Loucy (cell line): Measurements from ENCODE around the gene EBF3.

Source experiments
- H2AFZ ChIP-seq: fragments of 200-600 bp; sonication (generic); 2 replicates; pipeline ENCODE4 v1.6.0; 2016; ENCODE audit warnings: antibody characterized with exemption, mild to moderate bottlenecking, low read length, moderate library complexity
- H3F3A ChIP-seq: fragments of 200-600 bp; 2 replicates; pipeline ENCODE4 v1.6.0; 2016; ENCODE audit warnings: antibody characterized with exemption, low read depth, mild to moderate bottlenecking
- H3K27me3 ChIP-seq: fragments of 200-600 bp; sonication (generic); 2 replicates; pipeline ENCODE4 v1.6.1; 2014; ENCODE audit warnings: low read length, mild to moderate bottlenecking; ENCODE audit not compliant: insufficient read depth, poor library complexity, severe bottlenecking
- H3K36me3 ChIP-seq: fragments of 200-600 bp; sonication (generic); 2 replicates; pipeline ENCODE4 v1.6.1; 2016; ENCODE audit warnings: low read length; ENCODE audit not compliant: insufficient read depth
- H3K4me1 ChIP-seq: fragments of 200-600 bp; sonication (generic); 2 replicates; pipeline ENCODE4 v1.5.1; 2014; ENCODE audit warnings: low read length, mild to moderate bottlenecking; ENCODE audit not compliant: insufficient read depth, poor library complexity, severe bottlenecking
- H3K4me2 ChIP-seq: fragments of 200-600 bp; sonication (generic); 2 replicates; pipeline ENCODE4 v1.6.0; 2014; ENCODE audit warnings: antibody characterized with exemption, low read length, low read depth, mild to moderate bottlenecking; ENCODE audit not compliant: poor library complexity, severe bottlenecking
- H3K4me3 ChIP-seq: fragments of 200-600 bp; sonication (generic); 2 replicates; pipeline ENCODE4 v1.5.1; 2014; ENCODE audit warnings: low read length, mild to moderate bottlenecking, mixed read lengths; ENCODE audit not compliant: poor library complexity, severe bottlenecking
- H3K79me2 ChIP-seq: fragments of 200-600 bp; sonication (generic); 2 replicates; pipeline ENCODE4 v1.6.1; 2014; ENCODE audit warnings: low read length; ENCODE audit not compliant: insufficient read depth
- H3K9ac ChIP-seq: fragments of 200-600 bp; sonication (generic); 2 replicates; pipeline ENCODE4 v1.6.0; 2014; ENCODE audit warnings: mild to moderate bottlenecking, low read depth, low read length, moderate library complexity; ENCODE audit not compliant: poor library complexity, severe bottlenecking
- H3K9me2 ChIP-seq: fragments of 200-600 bp; sonication (generic); replicated peaks from 2 replicates; pipeline ENCODE4 v1.6.1; 2016; ENCODE audit warnings: low read depth, low read length, mixed read lengths
- H3K9me3 ChIP-seq: fragments of 200-600 bp; sonication (generic); 2 replicates; pipeline ENCODE4 v1.6.1; 2014; ENCODE audit warnings: mild to moderate bottlenecking, antibody characterized with exemption, low read length, low read depth; ENCODE audit not compliant: insufficient read depth
- H4K20me1 ChIP-seq: fragments of 200-600 bp; sonication (generic); 2 replicates; pipeline ENCODE4 v1.6.0; 2014; ENCODE audit warnings: antibody characterized with exemption, low read length, mild to moderate bottlenecking; ENCODE audit not compliant: insufficient read depth, poor library complexity, severe bottlenecking
- EZH2phosphoT487 ChIP-seq: fragments of 200-600 bp; IDR thresholded peaks from 2 replicates; pipeline ENCODE4 v1.6.1; 2018; ENCODE audit warnings: antibody characterized with exemption, mild to moderate bottlenecking, moderate library complexity, borderline replicate concordance
- TF ChIP-seq, protein P1 (sequence below): fragments of 200-600 bp; sonication (generic); conservative IDR thresholded peaks from 2 replicates; pipeline ENCODE4 v1.5.1; 2014; ENCODE audit warnings: mild to moderate bottlenecking, antibody characterized with exemption, low read length

EBF3 gene

GRCh38 chr10:129958629-129959543 is 5.2 kb downstream of the EBF3 start:
- no peaks in the 10 kb centered on the region for H3K79me2 ChIP-seq
- no peaks in the 10 kb centered on the region for H4K20me1 ChIP-seq
- H3K4me2 ChIP-seq: no peak overlapping the region
- H2AFZ ChIP-seq: no peak overlapping the region
- H3K4me3 ChIP-seq: no peak overlapping the region
- H3K36me3 ChIP-seq: no peaks in the 10 kb centered on the region
- H3K9me2 ChIP-seq: no peaks in the 10 kb centered on the region
- H3K9ac ChIP-seq: no peak overlapping the region
- no peaks in the 10 kb centered on the region for H3K4me1 ChIP-seq
- no peaks in the 10 kb centered on the region for H3F3A ChIP-seq
- no peaks in the 10 kb centered on the region for H3K27me3 ChIP-seq
- H3K9me3 ChIP-seq: no peaks in the 10 kb centered on the region
- TF ChIP-seq, protein P1, sequence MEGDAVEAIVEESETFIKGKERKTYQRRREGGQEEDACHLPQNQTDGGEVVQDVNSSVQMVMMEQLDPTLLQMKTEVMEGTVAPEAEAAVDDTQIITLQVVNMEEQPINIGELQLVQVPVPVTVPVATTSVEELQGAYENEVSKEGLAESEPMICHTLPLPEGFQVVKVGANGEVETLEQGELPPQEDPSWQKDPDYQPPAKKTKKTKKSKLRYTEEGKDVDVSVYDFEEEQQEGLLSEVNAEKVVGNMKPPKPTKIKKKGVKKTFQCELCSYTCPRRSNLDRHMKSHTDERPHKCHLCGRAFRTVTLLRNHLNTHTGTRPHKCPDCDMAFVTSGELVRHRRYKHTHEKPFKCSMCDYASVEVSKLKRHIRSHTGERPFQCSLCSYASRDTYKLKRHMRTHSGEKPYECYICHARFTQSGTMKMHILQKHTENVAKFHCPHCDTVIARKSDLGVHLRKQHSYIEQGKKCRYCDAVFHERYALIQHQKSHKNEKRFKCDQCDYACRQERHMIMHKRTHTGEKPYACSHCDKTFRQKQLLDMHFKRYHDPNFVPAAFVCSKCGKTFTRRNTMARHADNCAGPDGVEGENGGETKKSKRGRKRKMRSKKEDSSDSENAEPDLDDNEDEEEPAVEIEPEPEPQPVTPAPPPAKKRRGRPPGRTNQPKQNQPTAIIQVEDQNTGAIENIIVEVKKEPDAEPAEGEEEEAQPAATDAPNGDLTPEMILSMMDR: no peak
- TF ChIP-seq EZH2phosphoT487: no peak

- no peaks in the 10 kb centered on the region for H3K9me2 ChIP-seq
- no peaks in the 10 kb centered on the region for H3K9me3 ChIP-seq
- H3F3A ChIP-seq: no peaks in the 10 kb centered on the region
- no peak overlapping the region for H2AFZ ChIP-seq
- H3K4me1 ChIP-seq: no peaks in the 10 kb centered on the region
- no peak overlapping the region for H3K4me2 ChIP-seq
- no peaks in the 10 kb centered on the region for H3K79me2 ChIP-seq
- no peaks in the 10 kb centered on the region for H3K36me3 ChIP-seq
- no peaks in the 10 kb centered on the region for H3K27me3 ChIP-seq
- no peak overlapping the region for H3K9ac ChIP-seq
- TF ChIP-seq EZH2phosphoT487: no peak
- TF ChIP-seq, protein P1: no peak
- no peaks in the 10 kb centered on the region for H4K20me1 ChIP-seq
- H3K4me3 ChIP-seq: no peak overlapping the region
Observed at GRCh38 chr10:129958148-129958628, 5.9 kb downstream of the EBF3 start.

GRCh38 chr10:129956876-129957673 is 7.0 kb downstream of the EBF3 start:
- no peaks in the 10 kb centered on the region for H3F3A ChIP-seq
- H3K4me3 ChIP-seq: no peak overlapping the region
- H3K79me2 ChIP-seq: no peaks in the 10 kb centered on the region
- H3K27me3 ChIP-seq: no peaks in the 10 kb centered on the region
- H3K9me3 ChIP-seq: no peaks in the 10 kb centered on the region
- no peak overlapping the region for H2AFZ ChIP-seq
- H3K36me3 ChIP-seq: no peaks in the 10 kb centered on the region
- TF ChIP-seq EZH2phosphoT487: no peak
- TF ChIP-seq, protein P1: no peak
- H3K4me2 ChIP-seq: no peak overlapping the region
- H3K4me1 ChIP-seq: no peaks in the 10 kb centered on the region
- no peaks in the 10 kb centered on the region for H3K9me2 ChIP-seq
- no peaks in the 10 kb centered on the region for H4K20me1 ChIP-seq
- H3K9ac ChIP-seq: no peak overlapping the region
